Measurements from ENCODE around the gene HMGCS1.

Gene HMGCS1

GRCh38 chr5:43357878-43358281, 44.7 kb upstream of the HMGCS1 start:
- Histone ChIP-seq H3K79me2 (ENCODE audit: low read length) (no peaks in the 10 kb centered on the region), H3K4me2 (ENCODE audit: low read length) (no peak overlapping the region), H2AFZ (ENCODE audit: low read depth, low read length) (no peak overlapping the region), H3K9me3 (ENCODE audit: insufficient read depth, low read length) (no peaks in the 10 kb centered on the region), H3K36me3 (replicated peaks; ENCODE audit: low read depth, low read length) (no peaks in the 10 kb centered on the region), H3K4me3 (ENCODE audit: low read length) (no peak overlapping the region), H3K9ac (ENCODE audit: low read length) (no peak overlapping the region), H3K27ac (ENCODE audit: low read length) (no peak overlapping the region), H3K27me3 (ENCODE audit: low read depth, low read length) (no peaks in the 10 kb centered on the region), H4K20me1 (ENCODE audit: insufficient read depth, low read length) (no peaks in the 10 kb centered on the region), H3K4me1 (ENCODE audit: low read length) (no peaks in the 10 kb centered on the region)
- TF ChIP-seq EZH2phosphoT487 (IDR thresholded peaks at IDR 0.05; ENCODE audit: low read depth): no peak
- TF ChIP-seq CTCF (IDR thresholded peaks at IDR 0.05; ENCODE audit: low read depth, low read length): no peak

- Histone ChIP-seq H3K36me3 (replicated peaks; ENCODE audit: low read depth, low read length) (no peaks in the 10 kb centered on the region), H3K4me3 (ENCODE audit: low read length) (no peak overlapping the region), H3K27ac (ENCODE audit: low read length) (no peak overlapping the region), H3K9me3 (ENCODE audit: insufficient read depth, low read length) (no peaks in the 10 kb centered on the region), H4K20me1 (ENCODE audit: insufficient read depth, low read length) (no peaks in the 10 kb centered on the region), H3K4me1 (ENCODE audit: low read length) (no peaks in the 10 kb centered on the region), H3K4me2 (ENCODE audit: low read length) (no peak overlapping the region), H3K79me2 (ENCODE audit: low read length) (no peaks in the 10 kb centered on the region), H2AFZ (ENCODE audit: low read depth, low read length) (no peak overlapping the region), H3K27me3 (ENCODE audit: low read depth, low read length) (no peaks in the 10 kb centered on the region), H3K9ac (ENCODE audit: low read length) (no peak overlapping the region)
- TF ChIP-seq EZH2phosphoT487 (IDR thresholded peaks at IDR 0.05; ENCODE audit: low read depth): no peak
- no peak for TF ChIP-seq CTCF (IDR thresholded peaks at IDR 0.05; ENCODE audit: low read depth, low read length)
Measured at GRCh38 chr5:43357067-43357466, 43.9 kb upstream of the HMGCS1 start.

GRCh38 chr5:43354774-43355173, 41.6 kb upstream of the HMGCS1 start:
- H3K79me2 ChIP-seq (ENCODE audit: low read length): no peaks in the 10 kb centered on the region
- no peaks in the 10 kb centered on the region for H3K9me3 ChIP-seq (ENCODE audit: insufficient read depth, low read length)
- H3K4me3 ChIP-seq (ENCODE audit: low read length): no peak overlapping the region
- TF ChIP-seq CTCF (IDR thresholded peaks at IDR 0.05; ENCODE audit: low read depth, low read length) (no peak), EZH2phosphoT487 (IDR thresholded peaks at IDR 0.05; ENCODE audit: low read depth) (no peak)
- H3K9ac ChIP-seq (ENCODE audit: low read length): no peak overlapping the region
- H4K20me1 ChIP-seq (ENCODE audit: insufficient read depth, low read length): no peaks in the 10 kb centered on the region
- no peaks in the 10 kb centered on the region for H3K27me3 ChIP-seq (ENCODE audit: low read depth, low read length)
- H3K4me2 ChIP-seq (ENCODE audit: low read length): no peak overlapping the region
- H3K27ac ChIP-seq (ENCODE audit: low read length): no peak overlapping the region
- H3K4me1 ChIP-seq (ENCODE audit: low read length): no peaks in the 10 kb centered on the region
- H3K36me3 ChIP-seq (replicated peaks; ENCODE audit: low read depth, low read length): no peaks in the 10 kb centered on the region
- H2AFZ ChIP-seq (ENCODE audit: low read depth, low read length): no peak overlapping the region

GRCh38 chr5:43353668-43354067, 40.5 kb upstream of the HMGCS1 start:
- no peaks in the 10 kb centered on the region for H3K4me1 ChIP-seq (ENCODE audit: low read length)
- H3K9me3 ChIP-seq (ENCODE audit: insufficient read depth, low read length): no peaks in the 10 kb centered on the region
- no peak overlapping the region for H3K27ac ChIP-seq (ENCODE audit: low read length)
- H3K9ac ChIP-seq (ENCODE audit: low read length): no peak overlapping the region
- no peak for TF ChIP-seq EZH2phosphoT487 (IDR thresholded peaks at IDR 0.05; ENCODE audit: low read depth)
- no peak for TF ChIP-seq CTCF (IDR thresholded peaks at IDR 0.05; ENCODE audit: low read depth, low read length)
- no peaks in the 10 kb centered on the region for H3K36me3 ChIP-seq (replicated peaks; ENCODE audit: low read depth, low read length)
- no peak overlapping the region; the same call in 1 of the 2 replicates for H2AFZ ChIP-seq (ENCODE audit: low read depth, low read length)
- no peaks in the 10 kb centered on the region for H3K27me3 ChIP-seq (ENCODE audit: low read depth, low read length)
- H4K20me1 ChIP-seq (ENCODE audit: insufficient read depth, low read length): no peaks in the 10 kb centered on the region
- no peak overlapping the region for H3K4me2 ChIP-seq (ENCODE audit: low read length)
- H3K4me3 ChIP-seq (ENCODE audit: low read length): no peak overlapping the region
- no peaks in the 10 kb centered on the region for H3K79me2 ChIP-seq (ENCODE audit: low read length)
